HFF-Myc (cell line): ENCODE data around the gene RUNX2.

ENCODE experiments used
- DNase-seq: peaks from one replicate; pipeline ENCODE4 v3.0.0-alpha.2; 2011; ENCODE audit warnings: low read depth; ENCODE audit errors: extremely low read depth
- H3K4me3 ChIP-seq: replicated peaks from 2 replicates; pipeline ENCODE4 v1.5.1; 2011; ENCODE audit warnings: low read depth, mild to moderate bottlenecking, control low read depth, low read length
- CTCF ChIP-seq: IDR thresholded peaks from 2 replicates; pipeline ENCODE4 v1.5.1; 2012; ENCODE audit warnings: mild to moderate bottlenecking, low read depth, low read length, control low read depth; ENCODE audit errors: missing control alignments

The RUNX2 gene

GRCh38 chr6:45487645-45488044, 159.5 kb downstream of the RUNX2 start:
- TF ChIP-seq CTCF: no peak
- DNase-seq: no peak
- H3K4me3 ChIP-seq: no peak overlapping the region

- H3K4me3 ChIP-seq: no peak overlapping the region
- TF ChIP-seq CTCF: no peak
- no peak for DNase-seq
These were observed 160.1 kb downstream of the RUNX2 start for GRCh38 chr6:45488269-45488668.

GRCh38 chr6:45488889-45489288, 160.8 kb downstream of the RUNX2 start:
- no peak overlapping the region for H3K4me3 ChIP-seq
- no peak for DNase-seq
- no peak for TF ChIP-seq CTCF

GRCh38 chr6:45491048-45491735, 163.1 kb downstream of the RUNX2 start:
- H3K4me3 ChIP-seq: no peak overlapping the region
- TF ChIP-seq CTCF: no peak
- no peak for DNase-seq

GRCh38 chr6:45491874-45492273, 163.7 kb downstream of the RUNX2 start:
- H3K4me3 ChIP-seq: no peak overlapping the region
- DNase-seq: no peak
- no peak for TF ChIP-seq CTCF

GRCh38 chr6:45493761-45494160, 165.6 kb downstream of the RUNX2 start:
- no peak for TF ChIP-seq CTCF
- H3K4me3 ChIP-seq: no peak overlapping the region
- no peak for DNase-seq
